ENCODE measurements around the gene PRSS16.
"Not testable (repeated sequence)": the region's sequence is repeated elsewhere in the genome, so short reads cannot be mapped to it uniquely, and the experiment has no call there.

PRSS16 gene

GRCh38 chr6:27242589-27243265, 4.8 kb upstream of the PRSS16 start:
- DNase-seq, result no peak

DNA sequence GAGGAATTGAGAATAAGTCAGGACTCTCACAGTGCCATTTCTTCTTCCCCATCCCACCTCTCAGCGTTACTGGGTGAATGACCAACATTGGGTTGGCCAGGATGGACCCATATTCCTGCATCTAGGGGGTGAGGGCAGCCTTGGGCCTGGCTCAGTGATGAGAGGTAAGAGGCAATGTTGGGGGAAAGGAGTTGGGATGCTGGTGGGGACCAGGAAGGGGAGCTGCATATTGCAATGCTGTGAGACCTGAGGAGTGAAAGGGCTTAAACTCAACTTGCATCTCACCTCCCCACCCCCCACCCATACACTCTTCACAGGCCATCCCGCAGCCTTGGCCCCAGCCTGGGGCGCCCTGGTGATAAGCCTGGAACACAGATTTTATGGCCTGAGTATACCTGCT, 1.3 kb downstream of the PRSS16 start:
- DNase-seq, result no peak

- peak in 1 of 51 donors; percentile 5 for DNase-seq
Observed at GRCh38 chr6:27250277-27251111, 3.0 kb downstream of the PRSS16 start.

DNA sequence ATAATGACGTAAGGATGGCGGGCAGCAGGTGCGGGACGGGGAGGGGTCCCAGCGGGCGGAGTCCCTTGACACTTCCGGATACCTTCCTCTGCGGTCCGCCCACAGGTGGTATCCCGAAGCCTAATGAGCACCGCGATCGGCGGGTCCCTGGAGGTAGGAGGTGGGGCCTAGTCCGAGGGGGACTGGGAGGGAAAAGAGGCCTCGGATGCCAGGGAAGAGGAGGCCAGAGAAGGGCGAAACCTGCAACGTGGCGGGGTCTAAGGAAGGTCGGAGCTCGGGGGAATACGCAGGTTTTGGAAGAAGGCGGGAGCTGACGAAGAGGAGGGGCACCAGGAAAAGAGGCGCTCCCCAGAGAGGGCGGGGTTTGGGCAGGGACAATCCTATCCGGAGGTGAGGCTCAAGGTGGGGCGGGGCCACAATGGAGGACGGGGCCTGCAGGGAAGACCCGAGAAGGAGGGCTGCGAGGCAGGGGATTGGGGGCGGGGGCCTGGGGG, 3.7 kb downstream of the PRSS16 start:
- peak in 3 of 51 donors; percentile 2 to 41 (median 21) for DNase-seq

DNA sequence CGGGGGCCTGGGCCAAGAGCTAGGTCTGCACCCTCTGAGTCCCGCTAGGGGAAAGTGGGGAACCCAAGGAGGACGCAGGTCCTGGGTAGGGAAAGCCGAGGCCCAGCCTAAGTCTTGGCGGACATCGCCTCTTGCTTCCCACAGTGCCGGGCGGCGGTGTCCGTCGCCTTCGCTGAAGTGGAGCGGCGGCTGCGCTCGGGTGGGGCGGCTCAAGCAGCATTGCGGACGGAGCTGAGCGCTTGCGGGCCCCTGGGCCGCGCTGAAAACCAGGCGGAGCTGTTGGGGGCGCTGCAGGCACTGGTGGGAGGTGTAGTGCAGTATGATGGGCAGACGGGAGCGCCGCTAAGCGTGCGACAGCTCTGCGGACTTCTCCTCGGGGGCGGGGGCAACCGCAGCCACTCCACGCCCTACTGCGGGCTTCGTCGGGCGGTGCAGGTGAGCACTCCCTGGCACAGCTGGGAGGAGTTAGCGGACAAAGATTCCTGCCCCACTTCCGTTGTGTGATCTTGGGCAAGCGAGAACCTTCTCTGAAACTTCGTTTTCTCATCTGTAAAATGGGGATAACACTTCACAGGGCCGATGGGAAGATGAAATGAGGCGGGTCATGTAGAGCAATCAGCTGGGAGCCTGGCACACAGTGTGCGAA, 4.2 kb downstream of the PRSS16 start:
- peak in 4 of 51 donors; percentile 2 to 41 (median 12) for DNase-seq

GRCh38 chr6:27254566-27254965, 7.1 kb downstream of the PRSS16 start:
- no peak for DNase-seq

DNA sequence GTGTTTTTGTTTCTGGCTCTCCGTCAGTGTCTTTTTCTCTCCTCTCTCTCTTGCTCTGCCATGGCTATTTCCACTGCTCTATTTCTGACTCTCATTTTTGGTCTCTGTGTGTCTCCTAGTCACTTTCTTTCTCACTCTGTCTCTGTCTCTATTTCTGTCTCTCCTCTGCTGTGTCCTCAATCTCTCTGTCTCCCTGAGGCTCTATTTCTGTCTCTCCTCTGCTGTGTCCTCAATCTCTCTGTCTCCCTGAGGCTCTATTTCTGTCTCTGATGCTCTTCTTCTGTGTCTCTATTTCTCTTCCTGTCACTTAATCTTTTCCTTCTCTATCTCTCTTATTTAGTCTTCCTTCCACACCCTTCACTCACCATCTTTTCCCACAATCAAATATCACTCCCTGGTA, 8.4 kb downstream of the PRSS16 start:
- no peak for DNase-seq

GRCh38 chr6:27260369-27260768, 12.9 kb downstream of the PRSS16 start:
- DNase-seq, result no peak

- no peak for DNase-seq
Observed at GRCh38 chr6:27260836-27261375, 13.4 kb downstream of the PRSS16 start.

DNA sequence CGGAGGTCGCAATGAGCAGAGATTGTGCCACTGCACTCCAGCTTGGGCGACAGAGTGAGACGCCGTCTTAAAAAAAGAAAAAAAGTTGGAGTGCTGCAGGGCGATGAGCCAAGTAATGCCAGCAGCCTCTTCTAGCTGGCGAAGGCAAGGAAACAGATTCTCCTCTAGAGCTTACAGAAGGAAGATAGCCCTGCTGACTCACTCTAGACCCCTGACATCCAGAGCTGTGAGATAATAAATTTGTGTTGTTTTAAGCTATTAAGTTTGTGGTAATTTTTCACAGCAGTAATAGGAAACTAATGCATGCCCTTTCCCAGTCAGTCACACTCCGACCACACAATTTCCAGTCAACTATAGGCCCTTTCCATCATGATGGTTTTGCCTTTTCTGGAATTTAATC, 16.4 kb downstream of the PRSS16 start:
- no peak for DNase-seq

DNA sequence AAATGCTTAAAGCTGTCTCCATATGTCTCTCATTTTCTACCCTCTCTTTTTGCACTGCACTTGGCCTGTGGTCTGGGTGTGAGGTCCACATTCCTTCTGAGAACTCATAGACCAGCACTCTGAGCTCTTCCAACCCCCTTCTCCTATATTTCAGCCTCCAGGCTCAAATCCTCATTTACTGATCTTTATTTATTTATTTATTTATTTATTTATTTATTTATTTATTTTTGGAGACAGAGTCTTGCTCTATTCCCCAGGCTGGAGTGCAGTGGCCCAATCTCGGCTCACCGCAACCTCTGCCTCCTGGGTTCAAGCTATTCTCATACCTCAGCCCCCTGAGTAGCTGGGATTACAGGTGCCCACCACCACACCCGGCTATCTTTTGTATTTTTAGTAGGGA, 19.5 kb downstream of the PRSS16 start:
- not testable (repeated sequence) for DNase-seq

GRCh38 chr6:27267857-27268434, 20.4 kb downstream of the PRSS16 start:
- no peak for DNase-seq

- DNase-seq, result no peak
Observed at GRCh38 chr6:27268803-27269202, 21.3 kb downstream of the PRSS16 start.

- no peak for DNase-seq
Observed at GRCh38 chr6:27273783-27274182, 26.3 kb downstream of the PRSS16 start.

DNA sequence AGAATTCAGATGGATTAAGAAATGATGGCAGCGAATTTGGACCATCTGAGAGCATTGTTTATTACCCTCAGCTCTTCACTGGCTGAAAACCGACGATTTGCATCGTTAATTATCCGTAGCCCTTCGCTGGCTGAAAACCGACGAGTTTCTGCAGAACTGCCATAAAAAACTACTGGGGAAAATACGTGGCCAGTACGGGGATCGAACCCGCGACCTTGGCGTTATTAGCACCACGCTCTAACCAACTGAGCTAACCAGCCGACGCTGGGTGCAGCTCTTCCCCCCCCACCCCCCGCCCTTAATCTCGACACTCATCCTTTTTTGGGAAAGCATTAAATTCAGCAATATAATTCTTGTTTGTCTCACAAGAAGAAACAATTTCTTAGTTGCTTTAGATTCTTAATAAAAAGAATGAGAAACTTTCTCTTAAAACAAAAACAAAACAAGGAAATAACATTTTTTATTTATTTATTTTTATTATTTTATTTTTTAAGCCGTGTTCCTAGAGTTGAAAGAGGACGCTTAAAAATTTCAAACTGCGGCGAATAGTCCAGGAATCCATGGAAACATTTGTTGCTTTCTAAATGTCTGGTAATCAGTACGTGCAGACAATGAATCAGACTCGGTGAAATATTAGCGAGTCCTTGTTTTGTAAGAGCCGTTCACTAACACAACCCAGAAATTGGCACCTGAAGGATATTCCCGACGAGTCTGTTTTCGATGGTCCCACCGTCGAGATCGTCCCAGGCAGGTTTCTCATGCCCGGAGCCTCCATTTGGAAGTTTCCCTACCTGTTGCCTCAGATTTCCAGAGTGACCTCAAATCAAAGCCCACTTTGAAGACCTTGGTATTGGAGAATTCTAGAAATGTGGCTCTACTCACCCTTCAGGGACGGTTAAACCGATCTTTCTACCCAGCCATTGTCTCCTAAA, 27.8 kb downstream of the PRSS16 start:
- DNase-seq, result no peak

GRCh38 chr6:27279513-27280063, 32.1 kb downstream of the PRSS16 start:
- no peak for DNase-seq

DNA sequence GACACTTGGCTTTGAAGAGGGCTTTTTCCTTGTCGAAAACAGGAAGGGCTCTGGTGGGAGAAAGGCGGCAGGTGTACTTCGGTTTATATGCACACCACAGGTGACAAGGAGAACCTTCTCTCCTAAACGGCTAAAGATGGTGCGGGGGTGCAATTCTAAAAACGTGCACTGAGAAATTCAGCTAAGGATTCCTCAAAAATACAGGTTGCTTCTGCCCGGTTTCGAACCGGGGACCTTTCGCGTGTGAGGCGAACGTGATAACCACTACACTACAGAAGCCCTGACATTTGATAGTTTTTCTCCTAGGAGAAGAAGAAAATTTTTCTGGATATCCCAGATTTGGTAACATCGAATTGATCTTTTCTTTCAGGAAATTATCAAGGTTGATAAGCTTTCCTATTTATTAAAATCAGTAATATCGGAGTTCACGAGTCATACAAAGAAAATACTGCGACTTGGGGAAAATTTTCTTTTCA, 32.6 kb downstream of the PRSS16 start:
- no peak for DNase-seq

DNA sequence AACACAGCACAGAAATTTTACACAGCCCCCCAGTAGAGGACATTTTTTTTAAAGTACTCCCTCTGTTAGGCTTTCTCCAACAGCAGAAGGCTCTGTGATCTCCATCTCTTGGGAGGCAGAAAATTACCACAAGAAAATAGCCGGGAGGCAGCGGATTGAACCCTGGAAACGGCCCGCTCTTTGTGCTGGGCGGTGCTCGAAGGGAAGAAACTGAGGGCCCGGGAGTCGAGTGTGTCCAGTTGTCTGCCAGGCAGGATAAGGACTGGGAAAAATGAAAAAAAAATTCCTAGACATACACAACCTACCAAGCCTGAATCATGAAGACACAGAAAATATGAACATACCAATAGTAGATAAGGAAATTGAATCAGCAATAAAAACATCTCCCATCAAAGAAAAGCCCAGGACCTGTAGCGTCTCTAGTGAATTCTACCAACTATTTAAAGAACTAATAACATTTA, 33.1 kb downstream of the PRSS16 start:
- DNase-seq, result no peak

DNA sequence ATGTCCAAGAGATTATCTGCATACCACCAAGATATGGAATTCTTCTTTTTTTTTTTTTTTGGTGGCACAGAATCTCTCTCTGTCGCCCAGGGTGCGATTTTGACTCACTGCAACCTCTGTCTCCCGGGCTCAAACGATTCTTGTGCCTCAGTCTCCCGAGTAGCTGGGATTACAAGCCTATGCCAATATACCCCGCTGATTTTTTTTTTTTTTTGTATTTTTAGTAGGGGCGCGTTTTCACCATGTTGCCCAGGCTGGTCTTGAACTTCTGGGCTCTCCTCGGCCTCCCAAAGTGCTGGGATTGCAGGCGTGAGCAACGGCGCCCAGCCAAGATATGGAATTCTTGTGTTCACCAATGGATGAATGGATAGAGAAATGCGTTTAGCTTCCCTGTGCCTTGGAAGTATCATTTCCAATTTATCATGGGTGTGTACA, 33.6 kb downstream of the PRSS16 start:
- no peak for DNase-seq

DNA sequence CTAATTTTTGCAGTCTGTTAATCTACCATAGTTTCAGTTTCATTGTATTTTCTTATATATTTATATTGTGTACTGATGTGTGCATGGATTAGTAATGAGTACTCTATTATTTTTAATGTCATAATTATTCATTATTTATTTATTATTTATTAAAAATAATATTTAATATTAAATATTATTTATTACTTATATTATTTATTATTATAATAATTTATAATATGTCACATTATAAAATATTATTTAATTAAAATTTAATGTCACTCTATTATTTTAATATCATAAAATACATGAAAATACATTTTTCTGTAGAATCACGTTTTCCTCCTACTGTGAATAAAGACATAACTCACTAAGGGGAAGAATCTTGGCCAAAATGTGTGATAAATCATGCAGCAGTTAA, 34.1 kb downstream of the PRSS16 start:
- no peak for DNase-seq

Measured in hypothalamus (tissue), 51 donors.